PC-9 (cell line): ENCODE measurements around the gene ETHE1.

ENCODE experiments used
- CTCF ChIP-seq: fragments of 200-600 bp; sonication (generic); conservative IDR thresholded peaks from 2 replicates; pipeline ENCODE4 v1.6.1; 2017; ENCODE audit warnings: mixed run types, antibody characterized with exemption, mild to moderate bottlenecking, moderate library complexity
- EZH2 ChIP-seq: fragments of 200-600 bp; sonication (generic); IDR thresholded peaks from 2 replicates; pipeline ENCODE4 v1.8.0; 2017; ENCODE audit warnings: antibody characterized with exemption, low read depth

- TF ChIP-seq CTCF (no peak), EZH2 (no peak)
These were observed 1.8 kb downstream of the ETHE1 start for GRCh38 chr19:43524922-43525835.
